CD4-positive, alpha-beta T cell (primary cell): ENCODE data around the gene RBL1. TPM values are rescaled to one million over a fixed set of nuclear protein-coding genes. Genes with fewer than 3 reads are reported as not detected.
"Not testable (repeated sequence)": the region's sequence is repeated elsewhere in the genome, so short reads cannot be mapped to it uniquely, and the experiment has no call there.

ENCODE experiments used
- ATAC-seq: fragments of 200-7000 bp; cut with Tn5 transposase; one replicate; pipeline ENCODE4 v1.10.0; 2022; ENCODE audit warnings: mild to moderate bottlenecking; ENCODE audit not compliant: poor library complexity
- CTCF ChIA-PET: fragments of 350-600 bp; sonication (Branson Sonifier 250); formaldehyde crosslinking; loops from one replicate; lab custom pipeline; 2021; ENCODE audit warnings: antibody characterized with exemption, inconsistent platforms; lab: Charles Lee
- POLR2A ChIA-PET: fragments of 350-600 bp; sonication (Branson Sonifier 250); formaldehyde crosslinking; loops from one replicate; lab custom pipeline; 2021; ENCODE audit warnings: antibody characterized with exemption, inconsistent platforms; lab: Charles Lee
- DNase-seq, 14 experiments: peaks; one replicate each; pipeline ENCODE4 v3.0.0-alpha.2; 2013 to 2020; ENCODE audit warnings: mixed read lengths in 2 of 14
- H3K27ac ChIP-seq, 2 donors: one replicate each; pipeline versions ENCODE4 v1.5.1 to v1.7.0; 2013; ENCODE audit warnings: low read length in 2 of 2, low read depth in 1 of 2, mild to moderate bottlenecking in 1 of 2
- H3K27me3 ChIP-seq, 2 experiments: 1 replicate in 1 of 2; 2 replicates in 1 of 2; pipeline versions ENCODE4 v1.6.1 to v1.7.0; 2013; ENCODE audit warnings: low read length in 2 of 2, control low read depth in 1 of 2, mild to moderate bottlenecking in 1 of 2, moderate library complexity in 1 of 2; ENCODE audit not compliant: insufficient read depth in 2 of 2, control insufficient read depth in 1 of 2
- H3K36me3 ChIP-seq: one replicate; pipeline ENCODE4 v1.6.1; 2013; ENCODE audit warnings: low read length, control low read depth; ENCODE audit not compliant: insufficient read depth
- H3K4me1 ChIP-seq: one replicate; pipeline ENCODE4 v1.6.1; 2013; ENCODE audit warnings: low read length, control low read depth; ENCODE audit not compliant: insufficient read depth
- H3K4me3 ChIP-seq: one replicate; pipeline ENCODE4 v1.5.1; 2013; ENCODE audit warnings: mild to moderate bottlenecking, low read length, moderate library complexity
- H3K9me3 ChIP-seq, 2 experiments: 1 replicate in 1 of 2; 2 replicates in 1 of 2; pipeline versions ENCODE4 v1.6.1 to v1.7.0; 2013; ENCODE audit warnings: low read length in 2 of 2, mild to moderate bottlenecking in 2 of 2, control low read depth in 1 of 2, moderate library complexity in 1 of 2; ENCODE audit not compliant: control insufficient read depth in 1 of 2, insufficient read depth in 1 of 2
- H3K27ac Mint-ChIP-seq: one replicate; pipeline ENCODE4 v1.8.0; 2020; ENCODE audit warnings: mixed read lengths
- H3K27me3 Mint-ChIP-seq: one replicate; pipeline ENCODE4 v1.8.0; 2021; ENCODE audit warnings: mixed read lengths
- H3K36me3 Mint-ChIP-seq: one replicate; pipeline ENCODE4 v1.8.0; 2021; ENCODE audit warnings: low read depth, mixed read lengths
- H3K4me1 Mint-ChIP-seq: one replicate; pipeline ENCODE4 v1.8.0; 2021; ENCODE audit warnings: low read depth, mixed read lengths
- H3K4me3 Mint-ChIP-seq: one replicate; pipeline ENCODE4 v1.8.0; 2020; ENCODE audit warnings: mild to moderate bottlenecking, mixed read lengths
- H3K9me3 Mint-ChIP-seq: one replicate; pipeline ENCODE4 v1.8.0; 2020; ENCODE audit warnings: mixed read lengths
- CTCF ChIP-seq: fragments of 200-600 bp; IDR thresholded peaks from one replicate; pipeline ENCODE4 v1.8.0; 2022; ENCODE audit warnings: antibody characterized with exemption, mild to moderate bottlenecking
- intact Hi-C, 2 experiments: fragments of 100-400 bp; cut with DNase I in 1 of 2; cut with micrococcal nuclease in 1 of 2; formaldehyde crosslinking; loops; one replicate each; pipeline versions ENCODE4 v1.15.1 to v1.9.0; 2023 to 2025; cut with DNase I, micrococcal nuclease
- total RNA-seq, 174 experiments: library from RNA in 2 of 174; stranded (reverse) in 2 of 174; gene quantifications; one replicate each; pipeline ENCODE4 v1.2.3 and lab custom pipeline; 2021 to 2026

Gene RBL1
- total RNA-seq, 2 experiments from 2014 or later: 37.4 to 39.1 TPM

DNA sequence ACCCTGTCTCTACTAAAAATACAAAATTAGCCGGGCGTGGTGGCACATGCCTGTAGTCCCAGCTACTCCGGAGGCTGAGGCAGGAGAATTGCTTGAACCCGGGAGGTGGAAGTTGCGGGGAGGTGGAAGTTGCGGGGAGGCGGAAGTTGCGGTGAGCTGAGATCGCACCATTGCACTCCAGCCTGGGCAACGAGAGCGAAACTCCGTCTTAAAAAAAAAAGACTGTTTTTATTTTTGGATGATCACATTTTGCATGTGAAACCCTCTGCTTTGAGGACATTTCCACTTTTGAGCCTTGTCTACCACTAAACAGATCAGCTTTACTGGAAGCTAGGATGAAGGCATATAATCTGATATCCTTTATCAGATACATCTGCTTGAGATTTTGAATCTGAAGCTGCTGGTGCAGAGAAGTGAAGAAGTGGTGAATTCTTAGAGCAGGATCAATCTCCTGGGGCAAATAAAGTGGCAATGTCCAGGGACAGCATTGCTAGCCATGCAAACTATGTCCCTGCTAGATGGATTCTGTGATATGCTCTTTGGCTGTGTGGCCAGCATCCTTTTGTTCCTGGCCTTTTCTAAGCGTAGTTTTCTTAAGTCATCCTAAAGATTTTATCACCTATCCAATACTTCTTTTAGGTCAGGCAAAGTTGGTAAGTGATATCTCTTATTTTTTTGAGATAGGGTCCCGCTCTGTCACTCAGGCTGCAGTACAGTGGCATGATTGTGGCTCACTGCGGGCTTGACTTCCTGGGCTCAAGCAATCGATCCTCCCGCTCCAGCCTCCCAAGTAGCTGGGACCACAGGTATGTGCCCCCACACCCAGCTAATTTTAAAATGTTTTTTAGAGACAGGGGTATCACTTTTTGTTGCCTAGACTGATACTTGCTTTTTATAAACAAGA is 23.3 kb downstream of the RBL1 start:
- no peak for DNase-seq

GRCh38 chr20:37071481-37071911 is 24.3 kb downstream of the RBL1 start:
- no peaks in the 10 kb centered on the region for H3K27me3 ChIP-seq
- no peak for TF ChIP-seq CTCF
- DNase-seq (peak in 11 of 14 experiments; percentile 3 to 61 (median 35)), ATAC-seq (peak; percentile 85)
- Mint-ChIP-seq H3K27me3 (no peaks in the 10 kb centered on the region), H3K9me3 (no peaks in the 10 kb centered on the region), H3K36me3 (peaks cover 42% of the 10 kb centered on the region), H3K4me1 (peaks cover 38% of the 10 kb centered on the region), H3K4me3 (peak overlapping the region; percentile 54), H3K27ac (peak overlapping the region; percentile 80)
- intact Hi-C loops: no loop called here
- peaks cover 30% of the 10 kb centered on the region for H3K4me1 ChIP-seq
- H3K27ac ChIP-seq: peak overlapping the region in 1 of 2 donors; percentile 38
- POLR2A ChIA-PET: interaction anchor here (1.0 to 1.1 kb wide), 2 partner anchors 24 to 64 kb away, joined by 3 read pairs; partner anchors contain the start of gene RBL1
- peaks cover 0 to 4% of the 10 kb centered on the region in 2 experiments for H3K9me3 ChIP-seq
- CTCF ChIA-PET: interaction anchor here (1.4 to 1.5 kb wide), 2 partner anchors 10 to 11 kb away, joined by 3 to 5 read pairs; no protein-coding TSS in a partner anchor
- H3K4me3 ChIP-seq: no peak overlapping the region
- H3K36me3 ChIP-seq: peaks cover 6% of the 10 kb centered on the region

More for the DNA sequence above, 23.3 kb downstream of the RBL1 start:
- TF ChIP-seq CTCF: no peak
- Histone ChIP-seq H3K4me3 (no peak overlapping the region), H3K36me3 (peaks cover 4% of the 10 kb centered on the region), H3K27me3 (no peaks in the 10 kb centered on the region), H3K9me3 (peaks cover 0 to 4% of the 10 kb centered on the region in 2 experiments), H3K27ac (no peak overlapping the region), H3K4me1 (peaks cover 30% of the 10 kb centered on the region)
- Mint-ChIP-seq H3K36me3 (peaks cover 40% of the 10 kb centered on the region), H3K4me3 (no peak overlapping the region), H3K4me1 (peaks cover 41% of the 10 kb centered on the region), H3K27ac (peak overlapping the region; percentile 80), H3K9me3 (no peaks in the 10 kb centered on the region), H3K27me3 (no peaks in the 10 kb centered on the region)
- no peak for ATAC-seq
- CTCF ChIA-PET: interaction anchor here (1.4 kb wide), 1 partner anchor 9 kb away, joined by 5 read pairs; no protein-coding TSS in a partner anchor
- POLR2A ChIA-PET: interaction anchor here (1.0 kb wide), 1 partner anchor 57 kb away, joined by 4 read pairs; no protein-coding TSS in a partner anchor
- intact Hi-C loops: no loop called here

DNA sequence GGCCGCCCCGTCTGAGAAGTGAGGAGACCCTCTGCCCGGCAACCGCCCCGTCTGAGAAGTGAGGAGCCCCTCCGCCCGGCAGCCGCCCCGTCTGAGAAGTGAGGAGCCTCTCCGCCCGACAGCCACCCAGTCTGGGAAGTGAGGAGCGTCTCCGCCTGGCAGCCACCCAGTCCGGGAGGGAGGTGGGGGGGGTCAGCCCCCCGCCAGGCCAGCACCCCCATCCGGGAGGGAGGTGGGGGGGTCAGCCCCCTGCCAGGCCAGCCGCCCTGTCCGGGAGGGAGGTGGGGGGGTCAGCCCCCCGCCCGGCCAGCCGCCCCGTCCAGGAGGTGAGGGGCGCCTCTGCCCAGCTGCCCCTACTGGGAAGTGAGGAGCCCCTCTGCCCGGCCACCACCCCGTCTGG is 26.2 kb downstream of the RBL1 start:
- H3K27ac ChIP-seq, H3K27me3 ChIP-seq, ATAC-seq, CTCF ChIA-PET, POLR2A ChIA-PET, intact Hi-C loops, DNase-seq, H3K27me3 Mint-ChIP-seq, H3K4me3 ChIP-seq, H3K27ac Mint-ChIP-seq, H3K9me3 ChIP-seq, H3K9me3 Mint-ChIP-seq, H3K4me3 Mint-ChIP-seq: not testable (repeated sequence)
- Mint-ChIP-seq H3K4me1 (peaks cover 25% of the 10 kb centered on the region), H3K36me3 (peaks cover 44% of the 10 kb centered on the region)
- H3K4me1 ChIP-seq: peaks cover 30% of the 10 kb centered on the region
- H3K36me3 ChIP-seq: peaks cover 22% of the 10 kb centered on the region
